Stimulated activated CD8-positive, alpha-beta memory T cell treated with anti-CD3 and anti-CD28 coated beads, Interleukin-12 subunit alpha, Interleukin-12 subunit beta, amount 100 ng/mL, for 4 hours (primary cell): ENCODE results near the gene MGME1.

Experiments used
- DNase-seq: peaks from one replicate; pipeline ENCODE4 v3.0.0-alpha.2; 2020; ENCODE audit warnings: low read depth

The MGME1 gene

GRCh38 chr20:17940224-17940971 is 28.4 kb upstream of the MGME1 start:
- no peak for DNase-seq

- DNase-seq, result no peak
Measured at GRCh38 chr20:17941087-17941825, 27.6 kb upstream of the MGME1 start.

GRCh38 chr20:17941826-17942196 is 27.0 kb upstream of the MGME1 start:
- DNase-seq, result no peak

GRCh38 chr20:17943343-17943742 is 25.5 kb upstream of the MGME1 start:
- no peak for DNase-seq

GRCh38 chr20:17944854-17945474 is 23.9 kb upstream of the MGME1 start:
- no peak for DNase-seq

- no peak for DNase-seq
Measured at GRCh38 chr20:17946040-17946439, 22.8 kb upstream of the MGME1 start.

- DNase-seq, result no peak
Measured at GRCh38 chr20:17946572-17947473, 22.0 kb upstream of the MGME1 start.

GRCh38 chr20:17947474-17947815 is 21.4 kb upstream of the MGME1 start:
- no peak for DNase-seq

- no peak for DNase-seq
Measured at GRCh38 chr20:17948442-17948841, 20.4 kb upstream of the MGME1 start.

GRCh38 chr20:17949899-17950298 is 18.9 kb upstream of the MGME1 start:
- no peak for DNase-seq

- DNase-seq, result no peak
Measured at GRCh38 chr20:17950670-17951069, 18.1 kb upstream of the MGME1 start.

GRCh38 chr20:17951323-17951722 is 17.5 kb upstream of the MGME1 start:
- DNase-seq, result no peak

- DNase-seq, result no peak
Measured at GRCh38 chr20:17952692-17953684, 15.8 kb upstream of the MGME1 start.

GRCh38 chr20:17953935-17954334 is 14.9 kb upstream of the MGME1 start:
- no peak for DNase-seq

GRCh38 chr20:17955302-17955701 is 13.5 kb upstream of the MGME1 start:
- DNase-seq, result no peak

GRCh38 chr20:17956099-17956685 is 12.6 kb upstream of the MGME1 start:
- no peak for DNase-seq

- DNase-seq, result no peak
Measured at GRCh38 chr20:17957505-17958363, 11.1 kb upstream of the MGME1 start.

- no peak for DNase-seq
Measured at GRCh38 chr20:17958373-17959256, 10.2 kb upstream of the MGME1 start.

GRCh38 chr20:17959257-17959627 is 9.6 kb upstream of the MGME1 start:
- no peak for DNase-seq
